ENCODE measurements around the gene ASTN2.

GRCh38 chr9:116460026-116460425, 954.8 kb downstream of the ASTN2 start:
- TF ChIP-seq CTCF (IDR thresholded peaks at IDR 0.05): no peak
- no peak for TF ChIP-seq POLR2A (IDR thresholded peaks at IDR 0.05)

Measured in testis (tissue), 2 donors.